ENCODE data around the gene WWOX. TPM values are rescaled to one million over a fixed set of nuclear protein-coding genes. Genes with fewer than 3 reads are reported as not detected.

Gene WWOX
- total and polyA plus RNA-seq, 10 donors = 5.9 to 90.3 (median 26.4) TPM

GRCh38 chr16:78628461-78629045 lies 529.1 kb downstream of the WWOX start:
- H3K27me3 ChIP-seq (replicated peaks in 1 of 7) = no peaks in the 10 kb centered on the region
- H3K4me3 ChIP-seq = no peak overlapping the region
- peaks cover 0 to 27% (median 21%) of the 10 kb centered on the region in 8 donors for H3K9me3 ChIP-seq
- DNase-seq = no peak
- 73 to 89% (median 78%) methylated on average over 8 of the region's 8 CpGs for WGBS, 5 donors
- intact Hi-C loops (cut with DNase I; ENCODE audit: low total_unique reads) = no loop called here
- H3K36me3 ChIP-seq = no peaks in the 10 kb centered on the region
- H3K27ac ChIP-seq = no peak overlapping the region
- H3K4me1 ChIP-seq = no peaks in the 10 kb centered on the region
- TF ChIP-seq CTCF (IDR thresholded peaks at IDR 0.05 in 8 of 11, conservative IDR thresholded peaks at IDR 0.05 in 3 of 11) = no peak
- no peak for TF ChIP-seq POLR2AphosphoS5 (IDR thresholded peaks at IDR 0.05)
- TF ChIP-seq POLR2A (IDR thresholded peaks at IDR 0.05) = no peak

- no peak for DNase-seq
- no peak overlapping the region for H3K27ac ChIP-seq
- no peak overlapping the region for H3K4me3 ChIP-seq
- H3K27me3 ChIP-seq (replicated peaks in 1 of 7) = no peaks in the 10 kb centered on the region
- TF ChIP-seq POLR2A (IDR thresholded peaks at IDR 0.05) (no peak), CTCF (IDR thresholded peaks at IDR 0.05 in 8 of 11, conservative IDR thresholded peaks at IDR 0.05 in 3 of 11) (no peak), POLR2AphosphoS5 (IDR thresholded peaks at IDR 0.05) (no peak)
- peaks cover 0 to 27% (median 21%) of the 10 kb centered on the region in 8 donors for H3K9me3 ChIP-seq
- intact Hi-C loops (cut with DNase I; ENCODE audit: low total_unique reads) = no loop called here
- no peaks in the 10 kb centered on the region for H3K4me1 ChIP-seq
- H3K36me3 ChIP-seq = no peaks in the 10 kb centered on the region
- WGBS, 5 donors = 0 to 41% (median 0%) methylated on average over 1 of the region's 1 CpG
These were observed 529.7 kb downstream of the WWOX start for GRCh38 chr16:78629173-78629572.

GRCh38 chr16:78630102-78630501 lies 530.6 kb downstream of the WWOX start:
- intact Hi-C loops (cut with DNase I; ENCODE audit: low total_unique reads) = no loop called here
- no peak for TF ChIP-seq CTCF (IDR thresholded peaks at IDR 0.05 in 8 of 11, conservative IDR thresholded peaks at IDR 0.05 in 3 of 11)
- TF ChIP-seq POLR2A (IDR thresholded peaks at IDR 0.05) = no peak
- TF ChIP-seq POLR2AphosphoS5 (IDR thresholded peaks at IDR 0.05) = no peak
- WGBS, 5 donors = 94 to 99% (median 97%) methylated on average over 3 of the region's 3 CpGs
- Histone ChIP-seq H3K4me3 (no peak overlapping the region), H3K27me3 (replicated peaks in 1 of 7) (no peaks in the 10 kb centered on the region), H3K27ac (no peak overlapping the region), H3K36me3 (no peaks in the 10 kb centered on the region), H3K4me1 (peaks cover 0 to 1% (median 0%) of the 10 kb centered on the region in 6 donors), H3K9me3 (peaks cover 0 to 27% (median 21%) of the 10 kb centered on the region in 8 donors)
- no peak for DNase-seq

- Histone ChIP-seq H3K27ac (no peak overlapping the region), H3K9me3 (peaks cover 0 to 27% (median 21%) of the 10 kb centered on the region in 8 donors), H3K36me3 (no peaks in the 10 kb centered on the region), H3K4me1 (peaks cover 0 to 5% (median 0%) of the 10 kb centered on the region in 6 donors), H3K27me3 (replicated peaks in 1 of 7) (no peaks in the 10 kb centered on the region), H3K4me3 (no peak overlapping the region)
- intact Hi-C loops (cut with DNase I; ENCODE audit: low total_unique reads) = no loop called here
- no peak for DNase-seq
- TF ChIP-seq POLR2AphosphoS5 (IDR thresholded peaks at IDR 0.05) = no peak
- TF ChIP-seq POLR2A (IDR thresholded peaks at IDR 0.05) = no peak
- TF ChIP-seq CTCF (IDR thresholded peaks at IDR 0.05 in 8 of 11, conservative IDR thresholded peaks at IDR 0.05 in 3 of 11) = no peak
- 80 to 87% (median 87%) methylated on average over 12 of the region's 12 CpGs for WGBS, 5 donors
These were observed 534.1 kb downstream of the WWOX start for GRCh38 chr16:78633551-78633950.
